ENCODE data around the gene PUSL1. TPM values are rescaled to one million over a fixed set of nuclear protein-coding genes. Genes with fewer than 3 reads are reported as not detected.

The PUSL1 gene
- total RNA-seq, 4 donors from 2014 or later = 20.0 to 52.5 (median 33.2) TPM

DNA sequence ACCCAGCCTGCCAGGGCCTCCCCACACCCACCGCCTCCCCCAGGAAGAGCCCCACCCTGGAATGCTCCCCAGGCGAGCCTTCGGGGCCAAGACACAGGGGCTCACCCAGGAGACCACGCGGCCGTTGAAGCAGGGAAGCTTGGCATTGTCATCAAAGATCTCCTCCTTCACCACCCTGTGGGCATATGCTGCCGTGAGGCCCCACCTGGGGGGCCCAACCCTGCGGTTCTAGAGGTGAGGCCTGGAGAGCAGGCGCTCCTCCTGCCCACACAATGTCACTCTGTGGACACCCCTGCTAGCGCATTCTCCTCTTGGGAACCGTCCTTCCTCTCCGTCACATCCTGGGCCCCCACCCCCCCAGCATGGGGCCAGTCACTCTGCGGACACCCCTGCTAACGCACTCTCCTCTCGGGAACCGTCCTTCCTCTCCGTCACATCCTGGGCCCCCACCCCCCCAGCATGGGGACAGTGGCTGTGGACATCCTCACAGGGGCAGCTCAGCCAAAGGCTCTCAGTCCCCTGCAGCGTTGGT, 34.3 kb downstream of the PUSL1 start:
- intact Hi-C loops (cut with DNase I) = no loop called here
- H3K4me3 ChIP-seq = no peak overlapping the region
- peaks cover 33 to 66% (median 39%) of the 10 kb centered on the region in 3 donors for H3K4me1 ChIP-seq
- DNase-seq = no peak
- TF ChIP-seq POLR2A (IDR thresholded peaks at IDR 0.05) = no peak
- TF ChIP-seq, protein P1, sequence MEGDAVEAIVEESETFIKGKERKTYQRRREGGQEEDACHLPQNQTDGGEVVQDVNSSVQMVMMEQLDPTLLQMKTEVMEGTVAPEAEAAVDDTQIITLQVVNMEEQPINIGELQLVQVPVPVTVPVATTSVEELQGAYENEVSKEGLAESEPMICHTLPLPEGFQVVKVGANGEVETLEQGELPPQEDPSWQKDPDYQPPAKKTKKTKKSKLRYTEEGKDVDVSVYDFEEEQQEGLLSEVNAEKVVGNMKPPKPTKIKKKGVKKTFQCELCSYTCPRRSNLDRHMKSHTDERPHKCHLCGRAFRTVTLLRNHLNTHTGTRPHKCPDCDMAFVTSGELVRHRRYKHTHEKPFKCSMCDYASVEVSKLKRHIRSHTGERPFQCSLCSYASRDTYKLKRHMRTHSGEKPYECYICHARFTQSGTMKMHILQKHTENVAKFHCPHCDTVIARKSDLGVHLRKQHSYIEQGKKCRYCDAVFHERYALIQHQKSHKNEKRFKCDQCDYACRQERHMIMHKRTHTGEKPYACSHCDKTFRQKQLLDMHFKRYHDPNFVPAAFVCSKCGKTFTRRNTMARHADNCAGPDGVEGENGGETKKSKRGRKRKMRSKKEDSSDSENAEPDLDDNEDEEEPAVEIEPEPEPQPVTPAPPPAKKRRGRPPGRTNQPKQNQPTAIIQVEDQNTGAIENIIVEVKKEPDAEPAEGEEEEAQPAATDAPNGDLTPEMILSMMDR (IDR thresholded peaks at IDR 0.05) = no peak
- no peaks in the 10 kb centered on the region for H3K27me3 ChIP-seq
- H3K27ac ChIP-seq = no peak overlapping the region
- H3K36me3 ChIP-seq = peaks cover 19 to 49% (median 36%) of the 10 kb centered on the region in 3 donors
- WGBS, 2 donors = 86 to 92% methylated on average over 5 to 13 of the region's 18 CpGs
- H3K9me3 ChIP-seq = no peaks in the 10 kb centered on the region

DNA sequence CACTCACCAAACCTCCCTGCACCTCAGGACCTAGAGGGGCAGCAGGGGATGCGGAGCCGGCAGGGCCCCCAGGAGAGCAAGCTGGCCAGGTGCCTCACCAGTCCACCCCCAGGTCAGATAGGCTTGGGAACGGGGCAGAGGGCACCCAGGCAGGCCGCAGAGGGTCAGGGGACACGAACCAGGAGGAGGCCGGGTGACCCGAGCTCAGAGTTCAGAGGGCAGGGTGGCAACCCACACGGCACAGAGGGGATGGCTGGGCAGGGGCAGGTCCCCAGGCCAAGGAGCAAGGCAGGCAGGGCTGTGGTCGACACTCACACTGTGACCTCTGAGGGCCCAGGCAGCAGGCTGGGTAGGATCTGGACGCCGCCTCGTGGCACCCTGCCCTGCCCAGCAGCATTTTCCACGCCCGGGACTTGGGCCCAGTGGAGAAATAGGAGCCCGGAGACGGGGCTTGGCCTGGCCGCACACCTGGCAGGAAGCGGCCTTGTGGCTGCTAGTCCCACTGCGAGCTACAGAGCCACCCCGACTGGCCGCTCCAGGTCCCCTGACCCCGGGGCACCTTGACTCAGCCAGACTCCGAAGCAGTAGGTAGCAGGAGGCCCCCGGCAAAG, 35.5 kb downstream of the PUSL1 start:
- H3K36me3 ChIP-seq = peaks cover 7 to 37% (median 24%) of the 10 kb centered on the region in 3 donors
- H3K4me3 ChIP-seq = peak overlapping the region in 3 of 4 donors; percentile 27 to 89 (median 29)
- peaks cover 40 to 64% (median 50%) of the 10 kb centered on the region in 3 donors for H3K4me1 ChIP-seq
- H3K27ac ChIP-seq = peak overlapping the region; percentile 92 to 95 (median 94)
- H3K27me3 ChIP-seq = no peaks in the 10 kb centered on the region
- intact Hi-C loops (cut with DNase I) = no loop called here
- no peak for TF ChIP-seq POLR2A (IDR thresholded peaks at IDR 0.05)
- TF ChIP-seq, protein P1 (IDR thresholded peaks at IDR 0.05) = no peak
- H3K9me3 ChIP-seq = no peaks in the 10 kb centered on the region
- DNase-seq = no peak
- 80% methylated on average over 1 of the region's 24 CpGs; no CpG with 5 or more reads in 1 of the 2 donors for WGBS, 2 donors

DNA sequence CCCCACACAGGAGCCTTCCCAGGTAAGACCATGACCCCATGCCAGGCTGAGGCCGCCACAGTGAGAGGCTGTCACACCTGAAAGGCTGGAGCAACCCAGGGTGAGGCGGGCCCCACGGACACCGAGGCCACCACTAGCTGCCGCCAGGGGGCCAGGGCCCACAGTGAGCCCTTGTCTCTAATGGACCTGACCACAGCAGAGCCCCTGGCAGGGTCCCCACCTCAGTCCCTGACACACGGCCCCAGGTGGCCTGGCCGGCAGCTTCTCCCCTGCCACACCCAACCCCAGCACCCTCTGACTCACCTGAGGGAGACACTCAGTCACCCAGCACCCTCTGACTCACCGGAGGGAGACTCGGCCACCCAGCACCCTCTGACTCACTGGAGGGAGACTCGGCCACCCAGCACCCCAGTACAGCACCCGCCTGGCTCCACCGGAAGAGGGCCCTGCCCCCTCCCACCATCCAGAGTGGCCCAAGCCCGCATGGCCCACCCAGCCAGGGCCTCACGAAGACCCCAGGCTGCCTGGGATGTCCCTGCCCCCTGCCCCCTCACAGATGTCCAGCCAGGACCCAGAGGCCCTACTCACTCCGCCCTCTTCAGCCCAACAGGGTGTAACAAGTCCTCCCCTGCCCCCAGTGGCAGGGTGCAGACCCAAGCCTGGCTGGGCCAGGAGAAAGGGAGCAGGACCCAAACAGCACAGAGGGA, 36.4 kb downstream of the PUSL1 start:
- Histone ChIP-seq H3K9me3 (no peaks in the 10 kb centered on the region), H3K36me3 (peaks cover 0 to 28% (median 17%) of the 10 kb centered on the region in 3 donors), H3K4me1 (peaks cover 40 to 64% (median 50%) of the 10 kb centered on the region in 3 donors), H3K4me3 (peak overlapping the region; percentile 8 to 89 (median 28)), H3K27ac (peak overlapping the region; percentile 92 to 95 (median 94)), H3K27me3 (no peaks in the 10 kb centered on the region)
- 30 to 76% methylated on average over 6 to 9 of the region's 15 CpGs for WGBS, 2 donors
- intact Hi-C loops (cut with DNase I) = no loop called here
- TF ChIP-seq, protein P1 (IDR thresholded peaks at IDR 0.05) = peak in 4 of 6 experiments; percentile 24 to 40 (median 32)
- no peak for TF ChIP-seq POLR2A (IDR thresholded peaks at IDR 0.05)
- no peak for DNase-seq

DNA sequence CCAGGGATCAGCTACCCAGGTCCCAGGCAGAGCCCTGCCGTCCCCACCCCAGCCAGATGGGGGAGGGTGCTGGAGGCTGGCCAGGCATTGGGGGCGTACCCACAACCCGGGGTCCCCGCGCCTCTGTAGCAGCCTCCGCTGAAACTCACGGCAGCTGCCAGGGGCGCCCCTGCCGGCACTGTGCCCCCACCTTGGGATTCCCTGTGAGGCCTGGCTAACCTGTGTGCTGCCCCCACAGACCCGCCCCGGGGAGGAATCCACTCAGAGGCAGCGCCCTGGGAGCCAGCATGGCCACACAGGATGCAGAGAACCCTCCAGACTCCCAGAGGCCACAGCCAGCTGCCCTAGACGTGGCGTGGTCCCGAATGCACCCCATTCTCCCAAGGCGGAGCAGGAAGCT, 37.0 kb downstream of the PUSL1 start:
- Histone ChIP-seq H3K9me3 (no peaks in the 10 kb centered on the region), H3K4me3 (peak overlapping the region; percentile 8 to 89 (median 18)), H3K36me3 (peaks cover 0 to 22% (median 12%) of the 10 kb centered on the region in 3 donors), H3K27me3 (no peaks in the 10 kb centered on the region), H3K27ac (peak overlapping the region; percentile 92 to 95 (median 94)), H3K4me1 (peaks cover 40 to 64% (median 50%) of the 10 kb centered on the region in 3 donors)
- no peak for DNase-seq
- intact Hi-C loops (cut with DNase I) = no loop called here
- TF ChIP-seq POLR2A (IDR thresholded peaks at IDR 0.05) = no peak
- TF ChIP-seq, protein P1 (IDR thresholded peaks at IDR 0.05) = no peak
- no CpG with 5 or more reads among the region's 16 CpGs for WGBS, 2 donors
